Measurements from ENCODE around the gene CMYA5.
"Not testable (repeated sequence)": the region's sequence is repeated elsewhere in the genome, so short reads cannot be mapped to it uniquely, and the experiment has no call there.

Gene CMYA5

DNA sequence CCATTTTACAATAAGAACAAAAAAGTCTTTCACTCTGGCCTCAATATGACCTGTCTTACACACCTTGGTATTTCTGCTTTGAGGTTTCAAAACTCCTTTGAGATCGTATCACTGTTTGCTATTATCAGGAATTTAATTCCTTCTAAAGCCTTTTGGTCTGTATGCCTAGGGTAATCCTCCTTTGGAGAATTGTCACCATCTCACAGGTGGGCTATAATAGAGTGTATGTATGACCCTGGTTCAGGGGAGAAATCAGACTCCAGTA lies 13.7 kb downstream of the CMYA5 start:
- DNase-seq, result no peak

GRCh38 chr5:79704553-79704952 lies 14.9 kb downstream of the CMYA5 start:
- no peak for DNase-seq

GRCh38 chr5:79705632-79706031 lies 16.0 kb downstream of the CMYA5 start:
- no peak for DNase-seq

GRCh38 chr5:79706317-79706716 lies 16.7 kb downstream of the CMYA5 start:
- DNase-seq, result not testable (repeated sequence)

- no peak for DNase-seq
Measured at GRCh38 chr5:79707535-79707934, 17.9 kb downstream of the CMYA5 start.

DNA sequence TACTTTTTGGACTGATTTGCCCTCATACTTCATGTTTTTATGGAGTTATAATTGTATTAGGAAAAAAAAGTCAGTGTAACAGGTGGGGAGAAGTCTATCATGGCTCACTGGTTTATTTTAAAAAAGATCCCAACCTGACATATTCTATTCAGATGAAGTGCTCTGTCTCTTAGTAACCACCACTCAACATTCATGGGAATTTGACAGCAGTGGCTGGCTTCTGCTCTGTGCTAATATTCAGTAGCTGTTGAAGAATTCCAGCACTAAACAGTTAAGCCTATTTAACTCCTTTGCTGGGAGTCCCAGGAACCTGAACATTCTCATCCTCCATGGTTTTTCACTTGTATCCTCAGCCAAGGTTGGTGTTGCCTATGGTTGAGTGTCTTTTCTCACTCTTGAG lies 23.1 kb downstream of the CMYA5 start:
- no peak for DNase-seq

- DNase-seq, result no peak
Measured at GRCh38 chr5:79713727-79714126, 24.1 kb downstream of the CMYA5 start.

DNA sequence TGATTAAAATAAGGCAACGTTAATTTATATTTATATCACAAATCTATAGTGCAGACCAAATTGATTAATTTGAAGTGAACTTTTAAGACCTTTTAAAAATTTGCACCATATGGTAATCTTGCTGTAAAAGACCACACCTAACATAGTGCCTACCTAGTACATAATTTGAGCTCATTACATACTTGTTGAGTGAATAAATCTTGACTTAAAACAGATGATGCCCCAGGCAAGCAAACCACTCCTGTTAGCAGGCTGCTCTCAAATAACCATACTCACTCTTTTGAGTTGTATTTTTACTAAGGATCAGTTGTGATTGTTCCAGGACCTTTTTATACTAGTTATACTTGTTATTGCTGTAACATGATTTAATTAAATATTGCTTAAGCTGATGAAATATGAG lies 27.2 kb downstream of the CMYA5 start:
- no peak for DNase-seq

DNA sequence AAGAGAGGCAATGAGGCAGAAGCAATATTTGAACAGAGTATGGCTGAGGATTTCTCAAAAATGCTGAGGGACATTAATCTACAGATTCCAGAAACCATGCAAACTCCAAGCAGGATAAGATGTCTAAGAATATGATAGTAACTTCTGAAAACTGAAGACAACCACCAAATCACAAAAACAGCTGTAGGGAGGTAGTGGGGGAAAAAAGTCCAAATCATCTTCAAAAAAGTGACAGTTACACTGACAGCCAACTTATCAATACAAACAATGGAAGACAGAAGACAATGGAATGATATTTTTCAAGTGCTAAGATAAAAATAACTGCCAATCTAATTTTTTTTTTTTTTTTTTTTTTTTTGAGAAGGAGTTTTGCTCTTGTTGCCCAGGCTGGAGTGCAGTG lies 30.5 kb downstream of the CMYA5 start:
- no peak for DNase-seq

GRCh38 chr5:79727451-79728355 lies 38.1 kb downstream of the CMYA5 start:
- no peak for DNase-seq

- DNase-seq, result no peak
Measured at GRCh38 chr5:79728396-79728795, 38.8 kb downstream of the CMYA5 start.

GRCh38 chr5:79729679-79730078 lies 40.0 kb downstream of the CMYA5 start:
- no peak for DNase-seq

- no peak for DNase-seq
Measured at GRCh38 chr5:79730564-79730963, 40.9 kb downstream of the CMYA5 start.

DNA sequence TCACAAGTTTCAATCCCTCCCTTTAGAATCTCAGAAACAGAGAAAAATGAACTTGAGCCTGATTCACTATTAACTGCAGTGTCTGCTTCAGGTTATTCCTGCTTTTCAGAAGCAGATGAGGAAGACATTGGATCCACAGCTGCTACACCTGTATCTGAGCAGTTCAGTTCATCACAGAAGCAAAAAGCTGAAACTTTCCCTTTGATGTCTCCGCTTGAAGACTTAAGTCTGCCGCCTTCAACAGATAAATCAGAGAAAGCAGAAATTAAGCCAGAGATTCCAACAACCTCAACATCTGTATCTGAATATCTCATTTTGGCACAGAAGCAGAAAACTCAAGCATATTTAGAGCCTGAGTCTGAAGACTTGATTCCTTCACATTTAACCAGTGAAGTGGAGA lies 42.1 kb downstream of the CMYA5 start:
- no peak for DNase-seq

- no peak for DNase-seq
Measured at GRCh38 chr5:79736528-79737514, 47.2 kb downstream of the CMYA5 start.

GRCh38 chr5:79738349-79738748 lies 48.7 kb downstream of the CMYA5 start:
- DNase-seq, result no peak

GRCh38 chr5:79742549-79743136 lies 53.0 kb downstream of the CMYA5 start:
- DNase-seq, result no peak

GRCh38 chr5:79743846-79744605 lies 54.4 kb downstream of the CMYA5 start:
- no peak for DNase-seq

- no peak for DNase-seq
Measured at GRCh38 chr5:79745255-79745654, 55.6 kb downstream of the CMYA5 start.

GRCh38 chr5:79746642-79747569 lies 57.3 kb downstream of the CMYA5 start:
- no peak for DNase-seq

Data from HCEC 1CT (cell line).